Naive thymus-derived CD4-positive, alpha-beta T cell (primary cell): ENCODE results near the gene PSMC4. TPM values are rescaled to one million over a fixed set of nuclear protein-coding genes. Genes with fewer than 3 reads are reported as not detected.

Experiments used
- ATAC-seq: fragments of 150-1000 bp; cut with Tn5 transposase; 2 replicates; pipeline ENCODE4 v1.10.0; 2021; ENCODE audit warnings: mild to moderate bottlenecking, moderate library complexity
- CTCF ChIA-PET: fragments of 350-600 bp; sonication (Branson Sonifier 250); formaldehyde crosslinking; loops from one replicate; lab custom pipeline; 2021; ENCODE audit warnings: antibody characterized with exemption; lab: Charles Lee
- POLR2A ChIA-PET: fragments of 350-600 bp; sonication (Branson Sonifier 250); formaldehyde crosslinking; loops from one replicate; lab custom pipeline; 2021; ENCODE audit warnings: antibody characterized with exemption, inconsistent platforms; lab: Charles Lee
- DNase-seq, 9 donors: peaks; one replicate each; pipeline versions ENCODE4 v3.0.0 to v3.0.0-alpha.2; 2020 to 2022; ENCODE audit warnings: mixed read lengths in 1 of 9
- H3K27ac ChIP-seq: one replicate; pipeline ENCODE4 v1.7.0; 2013; ENCODE audit warnings: mild to moderate bottlenecking, low read depth, low read length, moderate library complexity
- H3K27me3 ChIP-seq, 2 donors: one replicate each; pipeline ENCODE4 v1.7.0; 2013; ENCODE audit warnings: low read length in 2 of 2, mild to moderate bottlenecking in 2 of 2, moderate library complexity in 2 of 2; ENCODE audit not compliant: control insufficient read depth in 2 of 2, insufficient read depth in 2 of 2
- H3K36me3 ChIP-seq, 3 experiments: 1 replicate in 2 of 3; 2 replicates in 1 of 3; pipeline ENCODE4 v1.7.0; 2013; ENCODE audit warnings: low read length in 3 of 3, mild to moderate bottlenecking in 3 of 3, moderate library complexity in 1 of 3; ENCODE audit not compliant: insufficient read depth in 3 of 3, control insufficient read depth in 2 of 3
- H3K4me1 ChIP-seq, 2 donors: one replicate each; pipeline ENCODE4 v1.7.0; 2013; ENCODE audit warnings: low read length in 2 of 2, mild to moderate bottlenecking in 2 of 2, moderate library complexity in 1 of 2; ENCODE audit not compliant: control insufficient read depth in 2 of 2, insufficient read depth in 2 of 2
- H3K4me3 ChIP-seq: 2 replicates; pipeline ENCODE4 v1.7.0; 2013; ENCODE audit warnings: mild to moderate bottlenecking, low read length
- H3K9me3 ChIP-seq, 3 experiments: 1 replicate in 2 of 3; 2 replicates in 1 of 3; pipeline ENCODE4 v1.7.0; 2013; ENCODE audit warnings: low read length in 3 of 3; ENCODE audit not compliant: control insufficient read depth in 2 of 3
- H3K27ac Mint-ChIP-seq, 9 donors: one replicate each; pipeline ENCODE4 v1.8.0; 2020 to 2022; ENCODE audit warnings: mixed read lengths in 9 of 9, mild to moderate bottlenecking in 8 of 9, moderate library complexity in 5 of 9, inconsistent platforms in 2 of 9
- H3K27me3 Mint-ChIP-seq, 5 donors: one replicate each; pipeline ENCODE4 v1.8.0; 2021 to 2022; ENCODE audit warnings: mixed read lengths in 5 of 5, mild to moderate bottlenecking in 1 of 5
- H3K36me3 Mint-ChIP-seq, 5 donors: one replicate each; pipeline ENCODE4 v1.8.0; 2020 to 2022; ENCODE audit warnings: mixed read lengths in 5 of 5, mild to moderate bottlenecking in 3 of 5, inconsistent platforms in 1 of 5
- H3K4me1 Mint-ChIP-seq, 7 donors: one replicate each; pipeline ENCODE4 v1.8.0; 2020 to 2022; ENCODE audit warnings: mixed read lengths in 7 of 7, mild to moderate bottlenecking in 3 of 7, inconsistent platforms in 1 of 7
- H3K4me3 Mint-ChIP-seq, 10 donors: one replicate each; pipeline ENCODE4 v1.8.0; 2020 to 2022; ENCODE audit warnings: mild to moderate bottlenecking in 10 of 10, mixed read lengths in 10 of 10, moderate library complexity in 6 of 10, inconsistent platforms in 2 of 10
- H3K9me3 Mint-ChIP-seq, 11 donors: one replicate each; pipeline ENCODE4 v1.8.0; 2020 to 2022; ENCODE audit warnings: mixed read lengths in 11 of 11, mild to moderate bottlenecking in 4 of 11, inconsistent platforms in 1 of 11, moderate library complexity in 1 of 11
- intact Hi-C, 2 donors: fragments of 100-400 bp; cut with micrococcal nuclease; formaldehyde crosslinking; loops; one replicate each; pipeline ENCODE4 v1.15.1; 2023
- polyA plus RNA-seq, 2 donors: library from polyadenylated mRNA; unstranded; fragments of 300-500 nt; fragmentation: Illumina TruSeq; gene quantifications; one replicate each; pipeline ENCODE4 v1.2.3, GENCODE V29; 2021
- total RNA-seq, 6 experiments: library from RNA in 5 of 6; stranded (reverse) in 5 of 6; gene quantifications; 1 replicate in 5 of 6; 2 replicates in 1 of 6; pipeline ENCODE4 v1.2.3 and lab custom pipeline; 2021 to 2026

The PSMC4 gene
- total and polyA plus RNA-seq, 7 experiments from 2014 or later = 48.7 to 146 (median 72.7) TPM

GRCh38 chr19:39993605-39994004 is 22.6 kb downstream of the PSMC4 start:
- POLR2A ChIA-PET = no interaction called here
- Mint-ChIP-seq H3K9me3 (peaks cover 0 to 24% (median 6%) of the 10 kb centered on the region in 11 donors), H3K36me3 (peaks cover 4 to 55% (median 21%) of the 10 kb centered on the region in 5 donors), H3K4me1 (peaks cover 23 to 85% (median 70%) of the 10 kb centered on the region in 7 donors), H3K27me3 (no peaks in the 10 kb centered on the region), H3K27ac (peak overlapping the region in 1 of 9 donors; percentile 19), H3K4me3 (peak overlapping the region in 2 of 10 donors; percentile 11 to 51)
- CTCF ChIA-PET = interaction anchor here (0.7 kb wide), 2 partner anchors 9 to 23 kb away, joined by 3 to 4 read pairs; partner anchors contain the start of gene PSMC4
- Histone ChIP-seq H3K27ac (no peak overlapping the region), H3K27me3 (no peaks in the 10 kb centered on the region), H3K4me3 (no peak overlapping the region), H3K4me1 (peaks cover 10 to 17% of the 10 kb centered on the region in 2 donors), H3K36me3 (no peaks in the 10 kb centered on the region), H3K9me3 (peaks cover 0 to 16% (median 0%) of the 10 kb centered on the region in 3 experiments)
- ATAC-seq = no peak
- no peak for DNase-seq
- intact Hi-C loops = no loop called here

GRCh38 chr19:39994361-39994760 is 23.4 kb downstream of the PSMC4 start:
- H3K36me3 ChIP-seq = no peaks in the 10 kb centered on the region
- peaks cover 4 to 52% (median 17%) of the 10 kb centered on the region in 5 donors for H3K36me3 Mint-ChIP-seq
- H3K4me1 Mint-ChIP-seq = peaks cover 20 to 80% (median 66%) of the 10 kb centered on the region in 7 donors
- peaks cover 0 to 16% (median 0%) of the 10 kb centered on the region in 3 experiments for H3K9me3 ChIP-seq
- intact Hi-C loops = no loop called here
- CTCF ChIA-PET = no interaction called here
- H3K27ac Mint-ChIP-seq = peak overlapping the region in 1 of 9 donors; percentile 28
- no peak overlapping the region for H3K27ac ChIP-seq
- H3K4me1 ChIP-seq = peaks cover 10 to 17% of the 10 kb centered on the region in 2 donors
- H3K9me3 Mint-ChIP-seq = peaks cover 0 to 24% (median 6%) of the 10 kb centered on the region in 11 donors
- ATAC-seq = no peak
- no peaks in the 10 kb centered on the region for H3K27me3 ChIP-seq
- no peak for DNase-seq
- H3K4me3 Mint-ChIP-seq = peak overlapping the region in 6 of 10 donors; percentile 10 to 39 (median 14)
- POLR2A ChIA-PET = no interaction called here
- no peaks in the 10 kb centered on the region for H3K27me3 Mint-ChIP-seq
- H3K4me3 ChIP-seq = no peak overlapping the region

DNA sequence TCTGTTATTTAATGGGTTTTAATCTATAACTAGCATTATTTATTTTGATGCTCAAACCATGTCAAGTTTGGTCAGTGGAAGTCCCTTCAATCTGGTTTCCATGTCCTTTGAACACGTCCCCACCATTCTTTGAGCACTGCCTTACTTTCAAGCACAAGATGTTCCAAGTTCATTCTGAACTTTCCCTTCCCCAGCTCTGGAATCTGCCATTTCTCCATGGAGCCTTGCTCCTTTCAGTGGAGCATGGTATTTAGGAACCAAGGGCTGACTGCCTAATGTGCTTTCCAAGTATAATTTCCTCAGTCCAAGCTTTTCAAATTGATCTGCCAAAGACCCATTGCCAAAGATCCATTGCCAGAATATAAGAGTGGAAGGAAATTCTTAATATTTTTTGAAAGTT is 24.8 kb downstream of the PSMC4 start:
- Mint-ChIP-seq H3K9me3 (peaks cover 0 to 24% (median 6%) of the 10 kb centered on the region in 11 donors), H3K27me3 (no peaks in the 10 kb centered on the region), H3K36me3 (peaks cover 4 to 47% (median 17%) of the 10 kb centered on the region in 5 donors), H3K4me1 (peaks cover 20 to 67% (median 52%) of the 10 kb centered on the region in 7 donors), H3K4me3 (peak overlapping the region; percentile 68 to 100 (median 92)), H3K27ac (peak overlapping the region in 6 of 9 donors; percentile 50 to 100 (median 81))
- ChIA-PET POLR2A (interaction anchor here (0.7 to 3.0 kb wide), 8 partner anchors 10 to 162 kb away, joined by 3 to 28 read pairs (median 7); partner anchors contain the start of genes DYRK1B, PSMC4, ZNF780A and ZNF780B), CTCF (no interaction called here)
- DNase-seq = no peak
- H3K27ac ChIP-seq = no peak overlapping the region
- H3K9me3 ChIP-seq = peaks cover 0 to 16% (median 0%) of the 10 kb centered on the region in 3 experiments
- no peaks in the 10 kb centered on the region for H3K36me3 ChIP-seq
- peaks cover 10 to 17% of the 10 kb centered on the region in 2 donors for H3K4me1 ChIP-seq
- intact Hi-C loops = loop anchor here (1.0 to 2.0 kb wide), 8 partner anchors 24 to 289 kb away; partner anchors contain the start of genes AKT2 (in 1 of the 2), DYRK1B (in 1 of the 2), FBL (in 1 of the 2) and PSMC4 (in 1 of the 2)
- H3K4me3 ChIP-seq = no peak overlapping the region
- no peaks in the 10 kb centered on the region for H3K27me3 ChIP-seq
- ATAC-seq = no peak

- H3K4me3 Mint-ChIP-seq = peak overlapping the region; percentile 87 to 100 (median 95)
- intact Hi-C loops = loop anchor here (1.0 to 2.0 kb wide), 8 partner anchors 25 to 288 kb away; partner anchors contain the start of genes AKT2 (in 1 of the 2), DYRK1B (in 1 of the 2), FBL (in 1 of the 2) and PSMC4 (in 1 of the 2)
- H3K9me3 Mint-ChIP-seq = peaks cover 0 to 24% (median 6%) of the 10 kb centered on the region in 11 donors
- no peaks in the 10 kb centered on the region for H3K27me3 Mint-ChIP-seq
- Histone ChIP-seq H3K9me3 (peaks cover 0 to 16% (median 0%) of the 10 kb centered on the region in 3 experiments), H3K36me3 (no peaks in the 10 kb centered on the region), H3K27ac (peak overlapping the region; percentile 85), H3K4me1 (peaks cover 10 to 15% of the 10 kb centered on the region in 2 donors), H3K4me3 (peak overlapping the region; percentile 91), H3K27me3 (no peaks in the 10 kb centered on the region)
- peak; percentile 53 for ATAC-seq
- H3K4me1 Mint-ChIP-seq = peaks cover 20 to 62% (median 47%) of the 10 kb centered on the region in 7 donors
- H3K27ac Mint-ChIP-seq = peak overlapping the region; percentile 84 to 100 (median 95)
- ChIA-PET POLR2A (interaction anchor here (0.6 to 3.0 kb wide), 13 partner anchors 10 to 163 kb away, joined by 3 to 28 read pairs (median 4); partner anchors contain the start of genes DYRK1B, PSMC4, ZNF780A and ZNF780B), CTCF (interaction anchor here (0.6 kb wide), 1 partner anchor 985 kb away, joined by 3 read pairs; no protein-coding TSS in a partner anchor)
- peak in 1 of 9 donors; percentile 46 for DNase-seq
- peaks cover 4 to 47% (median 17%) of the 10 kb centered on the region in 5 donors for H3K36me3 Mint-ChIP-seq
Observed at GRCh38 chr19:39996218-39996810, 25.3 kb downstream of the PSMC4 start.

DNA sequence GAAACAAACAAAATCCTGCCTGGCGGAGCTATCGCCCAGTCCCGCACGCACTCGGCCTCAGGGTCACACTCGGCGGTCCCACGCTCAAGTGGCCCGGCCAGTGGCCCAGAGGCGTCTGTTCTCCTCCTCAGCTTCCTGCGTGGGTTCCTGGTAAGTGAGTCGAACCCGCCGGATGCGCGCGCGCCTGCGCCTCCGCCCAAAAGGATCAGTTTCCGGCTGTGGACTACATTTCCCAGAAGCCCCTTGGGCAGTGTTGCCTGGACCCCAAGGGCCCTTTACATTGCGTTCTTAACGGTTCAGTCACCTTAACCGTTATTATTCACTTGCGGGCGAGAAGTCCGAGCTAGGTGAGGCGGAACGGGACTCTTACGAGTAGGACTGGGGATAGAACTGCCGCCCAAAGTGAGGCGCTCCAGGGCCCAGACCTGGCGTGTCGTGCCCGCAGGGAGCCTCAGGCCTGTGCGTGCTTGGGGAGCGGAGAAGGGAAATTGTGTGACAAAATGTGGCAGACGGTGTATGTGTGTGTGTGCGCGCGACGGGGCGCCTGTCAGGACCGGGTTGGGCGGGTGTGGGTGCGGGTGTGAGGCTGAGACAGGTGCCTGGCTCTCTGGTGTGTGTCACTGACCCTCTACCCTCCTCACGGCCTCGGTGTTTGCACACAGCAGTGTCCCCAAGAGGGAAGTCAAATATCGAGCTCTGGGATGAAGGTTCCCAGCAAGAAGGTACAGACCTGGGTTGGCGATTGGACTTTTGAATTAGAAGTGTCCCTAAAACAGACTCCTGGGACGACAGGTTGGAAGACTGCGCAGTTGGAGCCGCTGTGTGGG is 26.1 kb downstream of the PSMC4 start, which contains the start of gene ZNF546:
Gene ZNF546, plus strand, starts transcription at position 250 of the 827 bp plus-strand sequence. CDS start 1,267 bp downstream, outside the sequence.
- H3K36me3 Mint-ChIP-seq = peaks cover 4 to 47% (median 17%) of the 10 kb centered on the region in 5 donors
- ChIA-PET POLR2A (interaction anchor here (0.5 to 3.0 kb wide), 15 partner anchors 11 to 1558 kb away, joined by 3 to 28 read pairs (median 4); partner anchors contain the start of genes DYRK1B, PSMC4, ZNF780A and ZNF780B), CTCF (interaction anchor here (0.6 to 1.3 kb wide), 2 partner anchors 26 to 986 kb away, joined by 3 to 5 read pairs; partner anchors contain the start of gene PSMC4)
- Histone ChIP-seq H3K27ac (peak within 1 kb of the TSS; percentile 85), H3K27me3 (no peaks in the 10 kb centered on the region), H3K4me1 (peaks cover 10 to 13% of the 10 kb centered on the region in 2 donors), H3K4me3 (peak within 1 kb of the TSS; percentile 91), H3K36me3 (no peaks in the 10 kb centered on the region), H3K9me3 (peaks cover 0 to 16% (median 0%) of the 10 kb centered on the region in 3 experiments)
- peak within 1 kb of the TSS; percentile 87 to 100 (median 95) for H3K4me3 Mint-ChIP-seq
- peaks cover 20 to 56% (median 41%) of the 10 kb centered on the region in 7 donors for H3K4me1 Mint-ChIP-seq
- no peaks in the 10 kb centered on the region for H3K27me3 Mint-ChIP-seq
- DNase-seq = peak; percentile 67 to 91 (median 90)
- intact Hi-C loops = loop anchor here (1.0 to 2.0 kb wide), 11 partner anchors 26 to 288 kb away; partner anchors contain the start of genes PSMC4 (in 2 of the 2), ZNF780A (in 2 of the 2), AKT2 (in 1 of the 2) and DYRK1B (in 1 of the 2)
- H3K9me3 Mint-ChIP-seq = peaks cover 0 to 24% (median 6%) of the 10 kb centered on the region in 11 donors
- ATAC-seq = peak; percentile 96
- peak within 1 kb of the TSS; percentile 84 to 100 (median 95) for H3K27ac Mint-ChIP-seq
